Panc1 (cell line): ENCODE results near the gene HAGH.

Experiments used
- POLR2AphosphoS5 ChIP-seq: IDR thresholded peaks from 2 replicates; pipeline ENCODE4 v1.6.1; 2012; ENCODE audit warnings: mild to moderate bottlenecking, low read depth, low read length, moderate library complexity
- SIN3A ChIP-seq: IDR thresholded peaks from 2 replicates; pipeline ENCODE4 v1.6.1; 2012; ENCODE audit warnings: low read depth, mild to moderate bottlenecking, low read length, moderate library complexity, borderline replicate concordance; ENCODE audit not compliant: insufficient read depth
- TCF7L2 ChIP-seq: IDR thresholded peaks from 2 replicates; pipeline ENCODE4 v1.6.1; 2011; ENCODE audit warnings: mild to moderate bottlenecking, low read depth, low read length, inconsistent platforms
- TF ChIP-seq, protein P1 (sequence below): fragments of 450-650 bp; IDR thresholded peaks from 2 replicates; pipeline ENCODE4 v1.5.1; 2017; ENCODE audit warnings: mild to moderate bottlenecking

DNA sequence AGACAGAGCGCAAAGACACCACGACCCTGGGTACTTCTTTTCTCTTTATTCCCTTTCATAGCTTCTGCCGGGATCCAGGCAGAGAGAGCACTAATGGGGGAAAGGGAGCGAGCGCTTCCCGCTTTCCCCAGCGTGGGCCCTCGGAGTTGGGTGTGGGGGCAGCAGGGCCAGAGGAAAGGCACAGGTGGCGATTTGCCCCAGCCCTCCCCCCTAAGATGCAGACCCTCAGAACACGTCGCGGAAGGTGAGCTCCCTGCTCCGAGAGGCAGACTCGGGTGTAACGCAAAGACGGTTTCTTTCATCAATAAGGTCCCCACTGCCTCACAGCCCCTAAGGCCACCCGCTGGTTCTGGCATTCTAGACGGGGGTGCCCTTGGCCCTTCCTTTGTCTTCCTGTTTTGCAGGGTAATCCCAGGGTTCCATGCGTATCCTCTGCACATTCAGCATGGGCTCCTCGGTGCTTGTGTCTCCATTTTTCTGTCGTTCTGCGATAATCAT lies 54.7 kb downstream of the HAGH start:
- TF ChIP-seq, protein P1, sequence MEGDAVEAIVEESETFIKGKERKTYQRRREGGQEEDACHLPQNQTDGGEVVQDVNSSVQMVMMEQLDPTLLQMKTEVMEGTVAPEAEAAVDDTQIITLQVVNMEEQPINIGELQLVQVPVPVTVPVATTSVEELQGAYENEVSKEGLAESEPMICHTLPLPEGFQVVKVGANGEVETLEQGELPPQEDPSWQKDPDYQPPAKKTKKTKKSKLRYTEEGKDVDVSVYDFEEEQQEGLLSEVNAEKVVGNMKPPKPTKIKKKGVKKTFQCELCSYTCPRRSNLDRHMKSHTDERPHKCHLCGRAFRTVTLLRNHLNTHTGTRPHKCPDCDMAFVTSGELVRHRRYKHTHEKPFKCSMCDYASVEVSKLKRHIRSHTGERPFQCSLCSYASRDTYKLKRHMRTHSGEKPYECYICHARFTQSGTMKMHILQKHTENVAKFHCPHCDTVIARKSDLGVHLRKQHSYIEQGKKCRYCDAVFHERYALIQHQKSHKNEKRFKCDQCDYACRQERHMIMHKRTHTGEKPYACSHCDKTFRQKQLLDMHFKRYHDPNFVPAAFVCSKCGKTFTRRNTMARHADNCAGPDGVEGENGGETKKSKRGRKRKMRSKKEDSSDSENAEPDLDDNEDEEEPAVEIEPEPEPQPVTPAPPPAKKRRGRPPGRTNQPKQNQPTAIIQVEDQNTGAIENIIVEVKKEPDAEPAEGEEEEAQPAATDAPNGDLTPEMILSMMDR: no peak
- no peak for TF ChIP-seq TCF7L2
- TF ChIP-seq SIN3A: no peak
- peak; percentile 61; the same call in 1 of the 2 replicates for TF ChIP-seq POLR2AphosphoS5
